Neural cell (in vitro differentiated cells): Measurements from ENCODE around the gene CEACAM19.

Experiments used
- EZH2 ChIP-seq: fragments of 200-600, 300-800 bp; shearing (Covaris generic), sonication (generic); IDR thresholded peaks from 2 replicates; pipeline ENCODE4 v1.6.1; 2014; ENCODE audit warnings: antibody characterized with exemption, low read length, borderline replicate concordance, mild to moderate bottlenecking; ENCODE audit not compliant: insufficient read depth, poor library complexity, severe bottlenecking
- POLR2AphosphoS5 ChIP-seq: IDR thresholded peaks from 2 replicates; pipeline ENCODE4 v1.6.1; 2012
- SMC3 ChIP-seq: fragments of 450-650 bp; conservative IDR thresholded peaks from 2 replicates; pipeline ENCODE4 v1.6.1; 2014; ENCODE audit warnings: antibody characterized with exemption, mild to moderate bottlenecking, moderate library complexity; ENCODE audit not compliant: poor library complexity
- TAF1 ChIP-seq: IDR thresholded peaks from 2 replicates; pipeline ENCODE4 v1.6.1; 2012; ENCODE audit warnings: low read depth
- TF ChIP-seq, protein P1 (sequence below): fragments of 450-650 bp; IDR thresholded peaks from 2 replicates; pipeline ENCODE4 v1.5.1; 2014; ENCODE audit warnings: antibody characterized with exemption, mild to moderate bottlenecking, moderate library complexity; ENCODE audit not compliant: poor library complexity, severe bottlenecking

DNA sequence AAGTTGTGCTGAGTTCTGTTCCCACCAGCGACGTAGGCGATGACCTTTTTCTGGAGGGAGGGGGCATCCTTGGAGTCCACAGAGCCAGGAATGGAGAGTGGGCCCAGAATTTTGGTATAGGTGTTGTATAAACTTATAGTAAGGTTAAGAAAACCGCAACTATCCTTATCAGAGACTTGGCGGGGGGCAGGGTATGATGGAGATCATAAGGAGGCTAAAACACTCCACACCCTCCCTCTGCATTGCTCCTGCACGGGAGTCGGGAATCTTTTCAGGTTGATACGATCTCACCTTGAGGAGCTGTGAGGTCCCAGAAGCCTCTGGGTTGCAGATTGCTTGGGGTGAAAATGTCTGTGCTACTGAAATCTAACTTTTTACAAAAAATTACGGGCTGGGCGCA is 6.3 kb upstream of the CEACAM19 start:
- TF ChIP-seq, protein P1, sequence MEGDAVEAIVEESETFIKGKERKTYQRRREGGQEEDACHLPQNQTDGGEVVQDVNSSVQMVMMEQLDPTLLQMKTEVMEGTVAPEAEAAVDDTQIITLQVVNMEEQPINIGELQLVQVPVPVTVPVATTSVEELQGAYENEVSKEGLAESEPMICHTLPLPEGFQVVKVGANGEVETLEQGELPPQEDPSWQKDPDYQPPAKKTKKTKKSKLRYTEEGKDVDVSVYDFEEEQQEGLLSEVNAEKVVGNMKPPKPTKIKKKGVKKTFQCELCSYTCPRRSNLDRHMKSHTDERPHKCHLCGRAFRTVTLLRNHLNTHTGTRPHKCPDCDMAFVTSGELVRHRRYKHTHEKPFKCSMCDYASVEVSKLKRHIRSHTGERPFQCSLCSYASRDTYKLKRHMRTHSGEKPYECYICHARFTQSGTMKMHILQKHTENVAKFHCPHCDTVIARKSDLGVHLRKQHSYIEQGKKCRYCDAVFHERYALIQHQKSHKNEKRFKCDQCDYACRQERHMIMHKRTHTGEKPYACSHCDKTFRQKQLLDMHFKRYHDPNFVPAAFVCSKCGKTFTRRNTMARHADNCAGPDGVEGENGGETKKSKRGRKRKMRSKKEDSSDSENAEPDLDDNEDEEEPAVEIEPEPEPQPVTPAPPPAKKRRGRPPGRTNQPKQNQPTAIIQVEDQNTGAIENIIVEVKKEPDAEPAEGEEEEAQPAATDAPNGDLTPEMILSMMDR: no peak
- TF ChIP-seq SMC3: no peak
- no peak for TF ChIP-seq TAF1
- no peak for TF ChIP-seq POLR2AphosphoS5
- TF ChIP-seq EZH2: no peak
